WTC11 (cell line): ENCODE results near the gene BMP7. TPM values are rescaled to one million over a fixed set of nuclear protein-coding genes. Genes with fewer than 3 reads are reported as not detected.

Experiments used
- ATAC-seq: fragments of 200-7000 bp; cut with Tn5 transposase; 2 replicates; pipeline ENCODE4 v1.10.0; 2021; ENCODE audit warnings: mild to moderate bottlenecking, moderate library complexity
- CTCF ChIA-PET: fragments of 300-600 bp; sonication (Branson Sonifier 250); formaldehyde crosslinking; loops from one replicate; lab custom pipeline; 2021; ENCODE audit warnings: antibody characterized with exemption; lab: Charles Lee
- POLR2A ChIA-PET: fragments of 350-600 bp; sonication (Branson Sonifier 250); formaldehyde crosslinking; loops from one replicate; lab custom pipeline; 2021; ENCODE audit warnings: antibody characterized with exemption; lab: Charles Lee
- DNase-seq: peaks from one replicate; pipeline ENCODE4 v3.0.0; 2021; ENCODE audit warnings: low spot score
- H3K27ac Mint-ChIP-seq: 2 replicates; pipeline ENCODE4 v1.8.0; 2021; ENCODE audit warnings: mixed read lengths
- H3K27me3 Mint-ChIP-seq: 2 replicates; pipeline ENCODE4 v1.8.0; 2021; ENCODE audit warnings: low read depth, mild to moderate bottlenecking, moderate library complexity, mixed read lengths
- H3K36me3 Mint-ChIP-seq: 2 replicates; pipeline ENCODE4 v1.8.0; 2021; ENCODE audit warnings: mixed read lengths
- H3K4me1 Mint-ChIP-seq: 2 replicates; pipeline ENCODE4 v1.8.0; 2022; ENCODE audit warnings: mixed read lengths
- H3K4me3 Mint-ChIP-seq: 2 replicates; pipeline ENCODE4 v1.8.0; 2021; ENCODE audit warnings: mild to moderate bottlenecking, moderate library complexity, mixed read lengths
- H3K9me3 Mint-ChIP-seq: 2 replicates; pipeline ENCODE4 v1.8.0; 2021; ENCODE audit warnings: mixed read lengths
- CDX4 ChIP-seq: fragments of 250-450 bp; sonication (Bioruptor Pico); IDR thresholded peaks from 2 replicates; pipeline ENCODE4 v1.9.0; 2021; ENCODE audit warnings: moderate library complexity, mild to moderate bottlenecking, inconsistent platforms, borderline replicate concordance
- ELF4 ChIP-seq: sonication (generic); formaldehyde crosslinking; IDR thresholded peaks from 2 replicates; pipeline ENCODE4 v1.8.1; 2022; ENCODE audit warnings: low read depth, mild to moderate bottlenecking, moderate library complexity, missing genetic modification reagents
- HMGXB4 ChIP-seq: sonication (generic); formaldehyde crosslinking; IDR thresholded peaks from 2 replicates; pipeline ENCODE4 v1.8.1; 2023; ENCODE audit warnings: mild to moderate bottlenecking, moderate library complexity, missing genetic modification reagents
- JAZF1 ChIP-seq: fragments of 250-450 bp; sonication (Bioruptor Pico); IDR thresholded peaks from 2 replicates; pipeline ENCODE4 v1.9.0; 2021; ENCODE audit warnings: moderate library complexity, mild to moderate bottlenecking, inconsistent platforms
- JUN ChIP-seq: sonication (generic); formaldehyde crosslinking; IDR thresholded peaks from 2 replicates; pipeline ENCODE4 v1.8.0; 2023; ENCODE audit warnings: mild to moderate bottlenecking, missing genetic modification reagents
- RELA ChIP-seq: sonication (generic); formaldehyde crosslinking; IDR thresholded peaks from 2 replicates; pipeline ENCODE4 v1.8.1; 2022; ENCODE audit warnings: missing genetic modification reagents, mild to moderate bottlenecking, borderline replicate concordance
- STAT6 ChIP-seq: sonication (generic); formaldehyde crosslinking; conservative IDR thresholded peaks from 2 replicates; pipeline ENCODE4 v1.8.1; 2023; ENCODE audit warnings: mild to moderate bottlenecking, low read depth, missing genetic modification reagents, moderate library complexity
- ZNF317 ChIP-seq: sonication (generic); formaldehyde crosslinking; IDR thresholded peaks from 2 replicates; pipeline ENCODE4 v1.8.1; 2023; ENCODE audit warnings: low read depth, mild to moderate bottlenecking, moderate library complexity, missing genetic modification reagents, borderline replicate concordance
- ZNF396 ChIP-seq: fragments of 250-450 bp; sonication (Bioruptor Pico); IDR thresholded peaks from 2 replicates; pipeline ENCODE4 v1.8.0; 2021; ENCODE audit warnings: mild to moderate bottlenecking, moderate library complexity, borderline replicate concordance
- ZNF416 ChIP-seq: fragments of 250-450 bp; sonication (Bioruptor Pico); IDR thresholded peaks from 2 replicates; pipeline ENCODE4 v1.9.0; 2021; ENCODE audit warnings: mild to moderate bottlenecking, inconsistent platforms
- ZNF423 ChIP-seq: fragments of 250-450 bp; sonication (Bioruptor Pico); IDR thresholded peaks from 2 replicates; pipeline ENCODE4 v2.1.2; 2022; ENCODE audit warnings: mild to moderate bottlenecking, moderate library complexity
- ZNF425 ChIP-seq: fragments of 250-450 bp; sonication (Bioruptor Pico); conservative IDR thresholded peaks from 2 replicates; pipeline ENCODE4 v1.9.0; 2021; ENCODE audit warnings: mild to moderate bottlenecking
- total RNA-seq: library from RNA; stranded (reverse); gene quantifications from 3 replicates; pipeline ENCODE4 v1.2.3, GENCODE V29; 2021

Gene BMP7
- total RNA-seq, 1 experiment from 2014 or later, result 40.7 TPM

GRCh38 chr20:57212534-57213276, 53.7 kb downstream of the BMP7 start:
- Mint-ChIP-seq H3K4me3 (peak overlapping the region; percentile 10), H3K36me3 (peaks cover 10% of the 10 kb centered on the region), H3K27ac (peak overlapping the region; percentile 59), H3K27me3 (no peaks in the 10 kb centered on the region), H3K4me1 (peaks cover 28% of the 10 kb centered on the region), H3K9me3 (peaks cover 7% of the 10 kb centered on the region)
- DNase-seq, result peak; percentile 62
- peak; percentile 79 for ATAC-seq
- ChIA-PET CTCF (interaction anchor here (1.1 to 3.1 kb wide), 3 partner anchors 45 to 121 kb away, joined by 5 to 11 read pairs (median 5); partner anchors contain the start of gene SPO11), POLR2A (interaction anchor here (0.6 to 1.1 kb wide), 2 partner anchors 12 to 68 kb away, joined by 3 read pairs; no protein-coding TSS in a partner anchor)
- peak; percentile 63 for TF ChIP-seq ZNF423
- TF ChIP-seq JUN (CRISPR knock-in tag), result no peak
- TF ChIP-seq CDX4 (CRISPR knock-in tag), result no peak
- no peak for TF ChIP-seq ZNF416 (CRISPR knock-in tag)
- TF ChIP-seq ZNF425, result no peak

GRCh38 chr20:57211908-57212533, 54.4 kb downstream of the BMP7 start:
- ChIA-PET CTCF (interaction anchor here (1.0 to 3.1 kb wide), 6 partner anchors 13 to 122 kb away, joined by 3 to 11 read pairs (median 5); partner anchors contain the start of gene SPO11), POLR2A (interaction anchor here (1.0 to 1.1 kb wide), 2 partner anchors 11 to 31 kb away, joined by 3 read pairs; no protein-coding TSS in a partner anchor)
- H3K27me3 Mint-ChIP-seq, result no peaks in the 10 kb centered on the region
- H3K27ac Mint-ChIP-seq, result peak overlapping the region; percentile 59
- peaks cover 28% of the 10 kb centered on the region for H3K4me1 Mint-ChIP-seq
- peak overlapping the region; percentile 10 for H3K4me3 Mint-ChIP-seq
- H3K36me3 Mint-ChIP-seq, result peaks cover 12% of the 10 kb centered on the region
- DNase-seq (peak; percentile 36), ATAC-seq (peak; percentile 67)
- no peak for TF ChIP-seq JAZF1 (CRISPR knock-in tag)
- TF ChIP-seq ZNF423, result peak; percentile 83
- H3K9me3 Mint-ChIP-seq, result peaks cover 12% of the 10 kb centered on the region

GRCh38 chr20:57211406-57211805, 55.0 kb downstream of the BMP7 start:
- no peak for DNase-seq
- CTCF ChIA-PET, result interaction anchor here (1.0 to 3.1 kb wide), 6 partner anchors 14 to 121 kb away, joined by 3 to 11 read pairs (median 5); partner anchors contain the start of gene SPO11
- no peak for ATAC-seq
- no peak for TF ChIP-seq ZNF396 (CRISPR knock-in tag)
- TF ChIP-seq ELF4 (CRISPR knock-in tag), result no peak
- TF ChIP-seq ZNF317 (CRISPR knock-in tag), result no peak
- no peak for TF ChIP-seq RELA
- no peak for TF ChIP-seq STAT6 (CRISPR knock-in tag)
- TF ChIP-seq HMGXB4, result no peak
- TF ChIP-seq, all 79 proteins: peak for 0
- POLR2A ChIA-PET, result interaction anchor here (1.0 to 1.1 kb wide), 2 partner anchors 11 to 30 kb away, joined by 3 read pairs; no protein-coding TSS in a partner anchor
- Mint-ChIP-seq H3K9me3 (peaks cover 15% of the 10 kb centered on the region), H3K27me3 (no peaks in the 10 kb centered on the region), H3K36me3 (peaks cover 15% of the 10 kb centered on the region), H3K4me1 (peaks cover 28% of the 10 kb centered on the region), H3K27ac (0 out of 2 replicates have a peak overlapping the region, but pooled peaks have one; percentile 53), H3K4me3 (no peak overlapping the region)
